ENCODE results near the gene FEM1B.
"Not testable (repeated sequence)": the region's sequence is repeated elsewhere in the genome, so short reads cannot be mapped to it uniquely, and the experiment has no call there.

FEM1B gene

DNA sequence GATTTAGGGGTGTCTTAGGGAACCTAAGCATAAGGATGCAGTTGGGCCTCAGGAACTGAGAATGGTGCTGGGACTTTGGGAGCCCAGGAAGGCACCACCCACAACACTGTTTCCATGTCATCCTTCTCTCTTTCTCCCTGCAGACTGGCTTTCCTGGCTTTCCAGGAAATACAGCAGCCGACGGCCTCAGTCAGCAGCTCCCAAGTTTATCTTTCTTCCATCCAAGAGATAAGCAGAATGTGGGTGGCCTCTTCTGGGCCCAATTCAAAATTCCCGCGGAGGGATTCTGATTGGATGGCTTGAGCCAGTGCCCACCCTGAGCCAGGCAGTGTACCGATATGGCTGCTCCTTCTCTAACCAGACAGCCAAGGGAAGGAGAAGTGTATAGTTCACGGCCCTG is 43.5 kb upstream of the FEM1B start:
- Histone ChIP-seq H3K9ac (ENCODE audit: low read depth in 1 of 2, low read length in 2 of 2) (no peak overlapping the region), H3K27ac (ENCODE audit: low read depth in 2 of 2, low read length in 2 of 2) (no peak overlapping the region), H3K36me3 (ENCODE audit: control insufficient read depth in 2 of 2, insufficient read depth in 2 of 2, low read length in 2 of 2) (no peaks in the 10 kb centered on the region), H3K9me3 (ENCODE audit: control insufficient read depth in 2 of 2, low read length in 2 of 2) (no peaks in the 10 kb centered on the region), H3K27me3 (ENCODE audit: control insufficient read depth in 2 of 2, insufficient read depth in 2 of 2, low read length in 2 of 2) (no peaks in the 10 kb centered on the region), H3K4me1 (ENCODE audit: control insufficient read depth in 2 of 2, insufficient read depth in 2 of 2, low read length in 2 of 2) (peaks cover 7 to 19% of the 10 kb centered on the region in 2 donors), H3K4me3 (ENCODE audit: low read length in 2 of 2) (no peak overlapping the region)

DNA sequence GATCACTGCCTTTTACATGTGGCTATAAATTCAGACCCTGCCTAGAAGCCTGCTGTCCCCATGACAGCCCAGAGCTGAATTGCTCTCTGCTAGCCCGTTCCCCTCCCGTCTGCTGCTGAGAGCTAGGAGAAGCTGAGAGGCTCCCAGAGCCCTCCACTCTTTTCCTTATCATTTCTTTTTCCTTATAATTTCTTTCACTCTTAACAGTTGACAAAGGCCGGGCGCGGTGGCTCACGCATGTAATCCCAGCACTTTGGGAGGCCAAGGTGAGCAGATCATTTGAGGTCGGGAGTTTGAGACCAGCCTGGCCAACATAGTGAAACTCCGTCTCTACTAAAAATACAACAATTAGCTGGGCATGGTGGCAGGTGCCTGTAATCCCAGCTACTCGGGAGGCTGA is 43.0 kb upstream of the FEM1B start:
- not testable (repeated sequence) for H3K4me3 ChIP-seq (ENCODE audit: low read length in 2 of 2); H3K27ac ChIP-seq (ENCODE audit: low read depth in 2 of 2, low read length in 2 of 2); H3K27me3 ChIP-seq (ENCODE audit: control insufficient read depth in 2 of 2, insufficient read depth in 2 of 2, low read length in 2 of 2); H3K36me3 ChIP-seq (ENCODE audit: control insufficient read depth in 2 of 2, insufficient read depth in 2 of 2, low read length in 2 of 2); H3K9me3 ChIP-seq (ENCODE audit: control insufficient read depth in 2 of 2, low read length in 2 of 2); H3K9ac ChIP-seq (ENCODE audit: low read depth in 1 of 2, low read length in 2 of 2)
- H3K4me1 ChIP-seq (ENCODE audit: control insufficient read depth in 2 of 2, insufficient read depth in 2 of 2, low read length in 2 of 2) = peaks cover 7 to 19% of the 10 kb centered on the region in 2 donors

DNA sequence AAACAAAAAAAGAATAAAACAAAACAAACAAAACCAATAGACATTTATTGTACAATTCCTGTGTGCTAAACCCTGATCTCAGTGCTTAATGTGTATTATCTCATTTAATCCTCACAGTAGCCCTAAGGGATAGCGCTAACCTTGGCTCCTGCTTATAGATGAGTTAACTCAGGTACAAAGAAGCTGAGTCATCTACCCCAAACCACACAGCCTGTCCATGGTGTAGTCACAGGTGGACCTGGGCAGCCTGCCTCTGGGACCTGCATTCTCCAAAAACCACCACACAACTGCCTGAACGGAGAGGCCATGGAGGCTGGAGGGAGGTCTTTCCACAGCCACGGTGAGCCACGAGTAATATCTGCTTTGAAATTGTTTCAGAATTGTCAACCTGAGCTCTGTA is 42.5 kb upstream of the FEM1B start:
- peaks cover 5 to 16% of the 10 kb centered on the region in 2 donors for H3K4me1 ChIP-seq (ENCODE audit: control insufficient read depth in 2 of 2, insufficient read depth in 2 of 2, low read length in 2 of 2)
- no peaks in the 10 kb centered on the region for H3K27me3 ChIP-seq (ENCODE audit: control insufficient read depth in 2 of 2, insufficient read depth in 2 of 2, low read length in 2 of 2)
- H3K4me3 ChIP-seq (ENCODE audit: low read length in 2 of 2) = no peak overlapping the region
- H3K9ac ChIP-seq (ENCODE audit: low read depth in 1 of 2, low read length in 2 of 2) = no peak overlapping the region
- no peaks in the 10 kb centered on the region for H3K36me3 ChIP-seq (ENCODE audit: control insufficient read depth in 2 of 2, insufficient read depth in 2 of 2, low read length in 2 of 2)
- H3K27ac ChIP-seq (ENCODE audit: low read depth in 2 of 2, low read length in 2 of 2) = no peak overlapping the region
- H3K9me3 ChIP-seq (ENCODE audit: control insufficient read depth in 2 of 2, low read length in 2 of 2) = no peaks in the 10 kb centered on the region

DNA sequence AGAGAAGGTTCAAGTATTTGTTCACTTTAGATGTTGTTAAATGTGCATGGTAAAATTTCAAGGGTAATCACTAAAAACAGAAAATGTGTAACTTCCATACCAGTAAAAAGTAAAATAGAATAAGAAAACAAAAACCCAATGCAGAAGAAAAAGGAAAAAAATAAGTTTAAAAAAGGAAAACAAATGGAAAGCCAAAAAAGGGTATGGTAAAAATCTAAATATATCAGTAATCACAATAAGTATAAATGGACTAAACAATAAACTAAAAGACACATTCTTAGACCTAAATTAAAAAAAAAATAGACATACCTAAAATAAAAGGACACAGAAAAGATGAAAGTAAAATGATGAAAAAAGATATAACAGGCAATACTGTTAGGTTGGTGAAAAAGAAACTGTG is 38.5 kb upstream of the FEM1B start:
- Histone ChIP-seq H3K36me3 (ENCODE audit: control insufficient read depth in 2 of 2, insufficient read depth in 2 of 2, low read length in 2 of 2) (no peaks in the 10 kb centered on the region), H3K9me3 (ENCODE audit: control insufficient read depth in 2 of 2, low read length in 2 of 2) (no peaks in the 10 kb centered on the region), H3K27ac (ENCODE audit: low read depth in 2 of 2, low read length in 2 of 2) (no peak overlapping the region), H3K27me3 (ENCODE audit: control insufficient read depth in 2 of 2, insufficient read depth in 2 of 2, low read length in 2 of 2) (no peaks in the 10 kb centered on the region), H3K9ac (ENCODE audit: low read depth in 1 of 2, low read length in 2 of 2) (no peak overlapping the region), H3K4me1 (ENCODE audit: control insufficient read depth in 2 of 2, insufficient read depth in 2 of 2, low read length in 2 of 2) (no peaks in the 10 kb centered on the region), H3K4me3 (ENCODE audit: low read length in 2 of 2) (no peak overlapping the region)

DNA sequence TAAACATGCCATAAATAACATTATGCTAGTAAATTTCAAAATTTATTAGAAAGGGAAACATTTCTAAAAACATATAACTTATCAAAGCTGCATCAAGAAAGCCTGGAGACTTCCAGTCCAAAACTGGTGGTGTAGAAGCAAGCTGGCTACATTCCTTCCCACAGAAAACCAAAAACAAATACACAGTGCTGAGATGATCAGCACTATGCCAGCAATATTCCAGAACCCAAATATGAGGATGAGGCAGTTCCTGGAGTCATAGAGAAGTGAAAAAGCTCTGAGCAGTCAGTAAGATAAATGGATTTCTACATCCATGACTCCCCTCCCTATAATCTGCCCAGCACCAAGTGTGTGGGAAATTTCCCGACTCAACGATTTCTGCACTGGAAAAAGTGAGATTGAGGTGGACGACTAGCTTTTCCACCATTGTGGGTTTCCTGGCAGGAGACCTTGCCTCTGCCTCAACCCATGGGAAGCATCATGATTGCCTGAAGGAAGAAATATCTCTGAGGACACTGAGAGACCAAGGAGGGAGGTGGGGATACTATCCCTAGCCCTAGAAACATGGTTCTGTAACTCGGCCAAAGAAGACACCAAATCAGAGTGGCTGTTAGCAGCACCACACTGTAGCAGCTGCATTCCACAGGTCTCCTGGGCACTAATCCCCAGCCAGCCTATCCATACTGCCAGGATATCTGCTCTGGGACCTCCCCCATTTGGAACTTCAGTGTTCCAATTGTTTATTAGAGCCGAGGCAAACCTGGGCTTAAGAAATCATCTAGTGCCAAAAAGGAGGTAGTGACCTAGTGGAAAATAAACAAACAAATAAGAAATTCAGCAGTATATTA is 36.2 kb upstream of the FEM1B start:
- H3K4me1 ChIP-seq (ENCODE audit: control insufficient read depth in 2 of 2, insufficient read depth in 2 of 2, low read length in 2 of 2) = no peaks in the 10 kb centered on the region
- no peak overlapping the region for H3K27ac ChIP-seq (ENCODE audit: low read depth in 2 of 2, low read length in 2 of 2)
- no peaks in the 10 kb centered on the region for H3K36me3 ChIP-seq (ENCODE audit: control insufficient read depth in 2 of 2, insufficient read depth in 2 of 2, low read length in 2 of 2)
- no peak overlapping the region for H3K9ac ChIP-seq (ENCODE audit: low read depth in 1 of 2, low read length in 2 of 2)
- no peaks in the 10 kb centered on the region for H3K27me3 ChIP-seq (ENCODE audit: control insufficient read depth in 2 of 2, insufficient read depth in 2 of 2, low read length in 2 of 2)
- peaks cover 0 to 2% of the 10 kb centered on the region in 2 donors for H3K9me3 ChIP-seq (ENCODE audit: control insufficient read depth in 2 of 2, low read length in 2 of 2)
- H3K4me3 ChIP-seq (ENCODE audit: low read length in 2 of 2) = no peak overlapping the region

DNA sequence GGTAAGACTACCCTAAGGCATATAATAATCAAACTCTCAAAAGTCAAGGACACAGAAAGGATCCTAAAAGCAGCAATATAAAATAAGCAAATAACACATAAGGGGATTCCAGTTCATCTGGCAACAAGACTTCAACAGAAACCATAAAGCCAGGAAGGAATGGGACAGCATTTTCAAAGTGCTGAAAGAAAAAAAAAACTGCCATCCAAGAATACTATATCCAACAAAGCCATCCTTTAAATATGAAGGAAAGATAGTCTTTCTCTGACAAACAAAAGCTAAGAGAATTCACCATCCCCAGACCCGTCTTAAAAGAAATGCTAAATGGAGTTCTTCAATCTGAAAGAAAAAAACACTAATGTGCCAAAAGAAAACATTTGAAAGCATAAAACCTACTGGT is 33.3 kb upstream of the FEM1B start:
- H3K9ac ChIP-seq (ENCODE audit: low read depth in 1 of 2, low read length in 2 of 2) = no peak overlapping the region
- H3K36me3 ChIP-seq (ENCODE audit: control insufficient read depth in 2 of 2, insufficient read depth in 2 of 2, low read length in 2 of 2) = no peaks in the 10 kb centered on the region
- no peaks in the 10 kb centered on the region for H3K27me3 ChIP-seq (ENCODE audit: control insufficient read depth in 2 of 2, insufficient read depth in 2 of 2, low read length in 2 of 2)
- no peak overlapping the region for H3K4me3 ChIP-seq (ENCODE audit: low read length in 2 of 2)
- H3K27ac ChIP-seq (ENCODE audit: low read depth in 2 of 2, low read length in 2 of 2) = no peak overlapping the region
- H3K9me3 ChIP-seq (ENCODE audit: control insufficient read depth in 2 of 2, low read length in 2 of 2) = peaks cover 0 to 2% of the 10 kb centered on the region in 2 donors
- no peaks in the 10 kb centered on the region for H3K4me1 ChIP-seq (ENCODE audit: control insufficient read depth in 2 of 2, insufficient read depth in 2 of 2, low read length in 2 of 2)

DNA sequence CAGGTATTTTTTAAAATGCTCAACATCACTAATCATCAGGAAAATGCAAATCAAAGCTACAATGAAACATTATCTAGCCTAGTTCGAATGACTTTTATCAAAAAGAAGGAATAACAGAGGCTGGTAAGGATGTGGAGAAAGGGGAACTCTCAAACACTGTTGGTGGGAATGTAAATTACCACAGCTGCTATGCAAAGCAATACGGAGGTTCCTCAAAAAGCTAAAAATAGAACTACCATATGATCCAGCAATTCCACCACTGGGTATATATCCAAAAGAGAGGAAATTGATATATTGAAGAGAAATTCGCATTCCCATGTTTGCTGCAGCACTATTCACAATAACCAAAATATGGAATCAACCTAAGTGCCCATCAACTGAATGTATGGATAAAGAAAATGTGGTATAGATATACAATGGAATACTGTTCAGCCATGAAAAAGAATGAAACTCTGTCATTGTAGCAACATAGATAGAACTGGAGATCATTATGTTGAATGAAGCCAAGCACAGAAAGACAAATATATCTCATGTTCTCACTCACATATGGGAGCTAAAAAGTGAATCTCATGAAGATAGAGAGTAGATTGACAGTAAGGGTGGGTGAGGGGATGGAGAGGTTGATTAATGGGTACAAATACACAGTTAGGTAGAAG is 28.4 kb upstream of the FEM1B start:
- Histone ChIP-seq H3K27me3 (ENCODE audit: control insufficient read depth in 2 of 2, insufficient read depth in 2 of 2, low read length in 2 of 2) (no peaks in the 10 kb centered on the region), H3K36me3 (ENCODE audit: control insufficient read depth in 2 of 2, insufficient read depth in 2 of 2, low read length in 2 of 2) (no peaks in the 10 kb centered on the region), H3K4me3 (ENCODE audit: low read length in 2 of 2) (no peak overlapping the region), H3K9ac (ENCODE audit: low read depth in 1 of 2, low read length in 2 of 2) (no peak overlapping the region), H3K27ac (ENCODE audit: low read depth in 2 of 2, low read length in 2 of 2) (no peak overlapping the region), H3K9me3 (ENCODE audit: control insufficient read depth in 2 of 2, low read length in 2 of 2) (peaks cover 0 to 1% of the 10 kb centered on the region in 2 donors), H3K4me1 (ENCODE audit: control insufficient read depth in 2 of 2, insufficient read depth in 2 of 2, low read length in 2 of 2) (no peaks in the 10 kb centered on the region)

DNA sequence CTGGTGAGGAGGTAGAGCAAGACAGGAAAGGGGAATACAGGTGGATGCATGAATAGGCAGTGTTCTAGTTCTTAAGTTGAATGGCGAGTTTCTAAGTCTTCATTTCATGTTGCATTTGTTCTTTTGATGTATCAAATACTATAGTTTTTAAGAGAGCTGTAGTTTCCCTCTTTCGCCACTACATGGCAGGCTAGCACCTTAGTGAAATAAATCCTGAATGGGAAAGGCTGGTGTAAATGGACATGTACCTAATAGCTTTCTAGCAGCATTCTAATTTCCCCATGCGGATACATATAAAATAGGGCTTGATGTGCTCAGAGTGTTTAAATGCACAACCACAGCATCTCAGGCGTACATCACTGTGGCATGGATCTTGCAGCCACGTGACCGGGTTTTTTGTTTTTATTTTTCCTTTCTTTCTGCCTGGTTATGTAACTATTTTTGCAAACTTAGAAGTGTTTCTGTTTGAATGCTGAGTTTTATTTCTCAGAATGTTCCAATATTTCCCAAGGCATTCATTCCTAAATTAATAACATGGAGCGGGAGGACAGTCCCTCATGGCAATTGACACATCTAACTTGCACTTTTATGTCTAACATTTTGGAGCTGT is 24.5 kb upstream of the FEM1B start:
- no peaks in the 10 kb centered on the region for H3K36me3 ChIP-seq (ENCODE audit: control insufficient read depth in 2 of 2, insufficient read depth in 2 of 2, low read length in 2 of 2)
- H3K27me3 ChIP-seq (ENCODE audit: control insufficient read depth in 2 of 2, insufficient read depth in 2 of 2, low read length in 2 of 2) = no peaks in the 10 kb centered on the region
- H3K9me3 ChIP-seq (ENCODE audit: control insufficient read depth in 2 of 2, low read length in 2 of 2) = no peaks in the 10 kb centered on the region
- H3K27ac ChIP-seq (ENCODE audit: low read depth in 2 of 2, low read length in 2 of 2) = no peak overlapping the region
- H3K9ac ChIP-seq (ENCODE audit: low read depth in 1 of 2, low read length in 2 of 2) = no peak overlapping the region
- peaks cover 2 to 9% of the 10 kb centered on the region in 2 donors for H3K4me1 ChIP-seq (ENCODE audit: control insufficient read depth in 2 of 2, insufficient read depth in 2 of 2, low read length in 2 of 2)
- no peak overlapping the region for H3K4me3 ChIP-seq (ENCODE audit: low read length in 2 of 2)

DNA sequence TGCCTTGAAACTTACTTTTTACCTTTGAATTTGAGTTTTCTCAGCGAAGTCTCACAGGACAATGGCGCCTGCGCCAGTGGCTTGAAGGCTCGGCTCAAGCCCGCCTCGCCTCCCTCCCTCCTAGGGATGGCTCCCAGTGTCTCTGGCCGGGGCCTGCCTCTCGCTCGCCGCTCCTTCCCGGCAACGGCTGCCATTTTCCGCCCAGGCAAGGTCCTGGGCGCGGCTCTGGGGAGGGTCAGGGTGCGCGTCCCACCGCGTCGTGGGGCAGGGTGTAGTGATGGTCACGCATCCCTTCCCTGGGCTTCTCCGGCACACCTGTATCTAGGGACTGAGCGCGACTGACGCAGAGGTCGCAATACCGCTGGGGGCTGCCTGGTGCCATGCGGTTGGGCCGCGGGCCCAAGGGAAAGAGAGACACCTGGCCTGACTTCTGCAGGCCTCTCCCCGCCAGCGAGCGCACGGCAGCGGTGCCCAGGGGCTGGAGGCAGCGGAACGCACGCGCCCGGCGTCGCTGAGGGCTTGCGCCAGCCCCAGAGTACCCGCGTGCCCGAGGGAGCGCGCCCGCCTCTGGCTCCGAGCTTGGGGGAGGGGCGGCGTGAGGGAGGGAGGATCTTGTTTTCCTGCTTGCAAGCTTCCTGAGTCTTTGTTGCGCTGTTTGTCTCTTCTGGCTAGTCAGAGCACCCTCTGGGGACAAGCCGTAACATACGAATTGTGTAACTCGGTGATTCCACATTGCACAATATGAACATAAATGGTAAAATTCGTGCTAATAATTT is 20.7 kb upstream of the FEM1B start:
- peak overlapping the region; percentile 71 to 83 for H3K27ac ChIP-seq (ENCODE audit: low read depth in 2 of 2, low read length in 2 of 2)

More for the DNA sequence above, 20.7 kb upstream of the FEM1B start:
- Histone ChIP-seq H3K9me3 (ENCODE audit: control insufficient read depth in 2 of 2, low read length in 2 of 2) (no peaks in the 10 kb centered on the region), H3K4me3 (ENCODE audit: low read length in 2 of 2) (peak overlapping the region; percentile 74 to 80), H3K4me1 (ENCODE audit: control insufficient read depth in 2 of 2, insufficient read depth in 2 of 2, low read length in 2 of 2) (peaks cover 2 to 9% of the 10 kb centered on the region in 2 donors), H3K9ac (ENCODE audit: low read depth in 1 of 2, low read length in 2 of 2) (peak overlapping the region; percentile 79 to 82), H3K36me3 (ENCODE audit: control insufficient read depth in 2 of 2, insufficient read depth in 2 of 2, low read length in 2 of 2) (no peaks in the 10 kb centered on the region), H3K27me3 (ENCODE audit: control insufficient read depth in 2 of 2, insufficient read depth in 2 of 2, low read length in 2 of 2) (no peaks in the 10 kb centered on the region)

Data from mucosa of rectum (tissue), 2 donors.